ENCODE results near the gene FTH1. TPM values are rescaled to one million over a fixed set of nuclear protein-coding genes. Genes with fewer than 3 reads are reported as not detected.
"Not testable (repeated sequence)": the region's sequence is repeated elsewhere in the genome, so short reads cannot be mapped to it uniquely, and the experiment has no call there.

FTH1 gene
- total RNA-seq, 1 experiment from 2014 or later, result 463 TPM

DNA sequence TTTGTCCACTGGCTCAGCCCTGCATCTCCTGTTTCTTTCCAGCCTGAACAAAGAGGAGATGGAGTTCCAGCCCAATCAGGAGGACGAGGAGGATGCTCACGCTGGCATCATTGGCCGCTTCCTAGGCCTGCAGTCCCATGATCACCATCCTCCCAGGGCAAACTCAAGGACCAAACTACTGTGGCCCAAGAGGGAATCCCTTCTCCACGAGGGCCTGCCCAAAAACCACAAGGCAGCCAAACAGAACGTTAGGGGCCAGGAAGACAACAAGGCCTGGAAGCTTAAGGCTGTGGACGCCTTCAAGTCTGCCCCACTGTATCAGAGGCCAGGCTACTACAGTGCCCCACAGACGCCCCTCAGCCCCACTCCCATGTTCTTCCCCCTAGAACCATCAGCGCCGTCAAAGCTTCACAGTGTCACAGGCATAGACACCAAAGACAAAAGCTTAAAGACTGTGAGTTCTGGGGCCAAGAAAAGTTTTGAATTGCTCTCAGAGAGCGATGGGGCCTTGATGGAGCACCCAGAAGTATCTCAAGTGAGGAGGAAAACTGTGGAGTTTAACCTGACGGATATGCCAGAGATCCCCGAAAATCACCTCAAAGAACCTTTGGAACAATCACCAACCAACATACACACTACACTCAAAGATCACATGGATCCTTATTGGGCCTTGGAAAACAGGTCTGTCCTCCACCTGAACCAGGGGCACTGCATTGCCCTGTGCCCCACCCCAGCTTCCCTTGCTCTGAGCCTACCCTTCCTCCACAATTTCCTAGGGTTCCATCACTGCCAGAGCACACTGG is 5.0 kb downstream of the FTH1 start:
- Histone ChIP-seq H3K36me3 (replicated peaks; ENCODE audit: control insufficient read depth, insufficient read depth, low read length) (peaks cover 17% of the 10 kb centered on the region), H3K27me3 (ENCODE audit: control insufficient read depth, insufficient read depth, low read length) (no peaks in the 10 kb centered on the region), H3K4me3 (ENCODE audit: insufficient read depth, low read depth, low read length) (no peak overlapping the region)
- DNase-seq, result peak; percentile 19

DNA sequence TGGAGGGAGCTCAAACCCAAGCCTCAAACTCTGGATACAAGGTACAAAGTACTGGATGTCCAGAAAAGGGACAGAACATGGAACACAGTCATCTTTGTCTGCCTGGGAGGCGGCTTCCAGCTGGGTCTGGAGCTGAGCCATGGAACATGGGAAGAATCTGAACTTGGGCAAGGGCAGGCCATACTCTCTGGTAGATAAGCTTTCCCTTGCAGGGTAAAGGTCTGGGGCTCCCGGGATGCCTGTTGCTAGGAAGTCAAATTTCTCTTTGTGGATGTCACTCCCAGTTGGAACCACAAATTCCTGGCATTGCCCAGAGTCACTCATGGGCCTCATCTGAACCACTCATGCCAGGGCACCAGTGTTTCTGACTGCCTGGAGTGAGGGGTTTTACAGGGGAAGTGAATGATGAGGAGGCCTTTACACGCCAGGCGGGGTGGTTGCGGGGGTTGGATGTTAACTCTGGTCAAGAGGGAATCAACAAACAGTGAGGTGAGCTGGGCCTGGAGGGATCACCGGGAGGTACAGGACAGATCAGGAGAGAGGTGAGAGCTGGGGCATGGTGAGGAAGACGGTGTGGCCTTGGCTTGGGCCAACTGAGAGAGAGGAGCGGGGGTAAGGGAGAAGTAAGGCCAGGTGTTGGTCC is 5.7 kb downstream of the FTH1 start:
- DNase-seq, result peak; percentile 13
- no peak overlapping the region for H3K4me3 ChIP-seq (ENCODE audit: insufficient read depth, low read depth, low read length)
- H3K27me3 ChIP-seq (ENCODE audit: control insufficient read depth, insufficient read depth, low read length), result no peaks in the 10 kb centered on the region; the same call in 1 of the 2 replicates
- peaks cover 17% of the 10 kb centered on the region for H3K36me3 ChIP-seq (replicated peaks; ENCODE audit: control insufficient read depth, insufficient read depth, low read length)

DNA sequence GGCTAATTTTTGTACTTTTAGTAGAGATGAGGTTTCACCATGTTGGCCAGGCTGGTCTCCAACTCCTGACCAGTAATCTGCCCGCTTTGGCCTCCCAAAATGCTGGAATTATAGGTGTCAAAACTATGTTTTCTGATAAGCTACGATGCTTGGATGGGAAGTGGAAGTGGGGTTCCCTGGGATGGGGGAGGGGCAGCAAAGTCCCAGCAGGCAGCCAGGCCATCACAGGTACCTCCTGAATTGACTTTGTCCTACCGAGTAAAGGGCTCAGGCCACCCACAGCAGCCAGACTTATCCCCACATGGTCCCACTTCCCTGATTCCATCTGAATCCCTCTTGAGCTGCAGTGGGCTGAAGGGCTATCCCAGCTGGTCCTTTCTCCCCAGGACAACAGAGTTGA is 6.9 kb downstream of the FTH1 start:
- DNase-seq, result peak; percentile 14
- peaks cover 12% of the 10 kb centered on the region for H3K36me3 ChIP-seq (replicated peaks; ENCODE audit: control insufficient read depth, insufficient read depth, low read length)
- peaks cover 9% of the 10 kb centered on the region; the same call in 1 of the 2 replicates for H3K27me3 ChIP-seq (ENCODE audit: control insufficient read depth, insufficient read depth, low read length)
- H3K4me3 ChIP-seq (ENCODE audit: insufficient read depth, low read depth, low read length), result no peak overlapping the region

DNA sequence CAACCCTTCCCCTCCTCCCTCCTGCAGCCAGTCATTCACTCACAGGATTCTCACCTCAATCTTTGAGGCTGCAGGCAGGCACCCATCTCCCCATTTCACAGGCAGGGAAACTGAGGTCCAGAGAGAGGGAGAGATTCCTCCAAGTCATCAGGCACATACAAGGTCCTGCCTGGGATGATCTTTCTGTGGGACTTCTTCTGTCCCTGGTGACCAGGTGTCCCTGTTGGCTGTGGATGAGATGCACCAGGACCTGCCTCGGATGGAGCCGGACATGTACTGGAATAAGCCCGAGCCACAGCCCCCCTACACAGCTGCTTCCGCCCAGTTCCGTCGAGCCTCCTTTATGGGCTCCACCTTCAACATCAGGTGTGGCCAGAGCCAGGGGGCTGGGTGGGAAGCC is 7.8 kb downstream of the FTH1 start:
- peak; percentile 13 for DNase-seq

DNA sequence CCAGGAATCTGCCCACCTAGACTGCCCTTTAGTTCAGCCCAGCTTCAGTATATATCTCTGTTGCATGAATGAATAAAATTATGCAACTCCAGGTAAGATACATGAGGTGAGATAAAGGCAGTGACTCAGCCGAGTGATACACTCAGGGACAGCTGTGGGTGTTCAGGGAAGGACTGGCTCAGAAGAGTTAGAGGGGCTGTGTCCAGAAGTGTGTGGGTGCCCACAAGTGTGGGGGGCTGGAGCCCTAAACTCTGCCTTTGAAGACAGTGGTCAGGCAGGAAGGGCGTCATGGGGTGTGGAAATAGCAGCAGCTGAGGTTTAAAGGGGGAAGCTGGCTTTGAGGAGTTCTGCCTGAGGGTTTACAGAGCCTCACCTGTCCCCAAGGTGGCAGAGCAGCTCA is 8.3 kb downstream of the FTH1 start:
- Histone ChIP-seq H3K27me3 (ENCODE audit: control insufficient read depth, insufficient read depth, low read length) (peaks cover 20% of the 10 kb centered on the region), H3K36me3 (replicated peaks; ENCODE audit: control insufficient read depth, insufficient read depth, low read length) (peaks cover 2% of the 10 kb centered on the region; the same call in 1 of the 2 replicates), H3K4me3 (ENCODE audit: insufficient read depth, low read depth, low read length) (no peak overlapping the region)
- DNase-seq, result peak; percentile 37

More for the DNA sequence above, 7.8 kb downstream of the FTH1 start:
- Histone ChIP-seq H3K27me3 (ENCODE audit: control insufficient read depth, insufficient read depth, low read length) (peaks cover 17% of the 10 kb centered on the region), H3K4me3 (ENCODE audit: insufficient read depth, low read depth, low read length) (no peak overlapping the region), H3K36me3 (replicated peaks; ENCODE audit: control insufficient read depth, insufficient read depth, low read length) (peaks cover 4% of the 10 kb centered on the region)

DNA sequence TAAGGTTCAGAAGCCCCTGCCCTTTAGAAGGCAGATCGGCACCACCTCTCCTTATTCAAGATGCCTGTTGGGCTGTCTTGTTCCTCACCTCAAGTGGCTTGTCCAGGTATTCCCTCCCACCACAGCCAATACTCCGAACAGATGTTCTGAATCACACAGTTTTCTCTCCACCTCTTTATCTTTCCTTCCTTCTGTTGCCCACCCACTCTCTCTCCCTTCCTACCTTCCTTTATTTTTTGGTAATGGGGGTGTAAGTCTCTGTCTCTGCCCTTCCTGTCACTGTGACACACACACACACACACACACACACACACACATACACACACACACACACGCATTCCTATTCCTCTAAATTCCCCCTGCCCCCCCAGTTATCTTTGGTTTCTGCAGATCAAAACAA is 8.8 kb downstream of the FTH1 start:
- H3K36me3 ChIP-seq (replicated peaks; ENCODE audit: control insufficient read depth, insufficient read depth, low read length), result no peaks in the 10 kb centered on the region; the same call in 1 of the 2 replicates
- H3K27me3 ChIP-seq (ENCODE audit: control insufficient read depth, insufficient read depth, low read length), result peaks cover 20% of the 10 kb centered on the region
- H3K4me3 ChIP-seq (ENCODE audit: insufficient read depth, low read depth, low read length), result no peak overlapping the region
- DNase-seq, result peak; percentile 20

DNA sequence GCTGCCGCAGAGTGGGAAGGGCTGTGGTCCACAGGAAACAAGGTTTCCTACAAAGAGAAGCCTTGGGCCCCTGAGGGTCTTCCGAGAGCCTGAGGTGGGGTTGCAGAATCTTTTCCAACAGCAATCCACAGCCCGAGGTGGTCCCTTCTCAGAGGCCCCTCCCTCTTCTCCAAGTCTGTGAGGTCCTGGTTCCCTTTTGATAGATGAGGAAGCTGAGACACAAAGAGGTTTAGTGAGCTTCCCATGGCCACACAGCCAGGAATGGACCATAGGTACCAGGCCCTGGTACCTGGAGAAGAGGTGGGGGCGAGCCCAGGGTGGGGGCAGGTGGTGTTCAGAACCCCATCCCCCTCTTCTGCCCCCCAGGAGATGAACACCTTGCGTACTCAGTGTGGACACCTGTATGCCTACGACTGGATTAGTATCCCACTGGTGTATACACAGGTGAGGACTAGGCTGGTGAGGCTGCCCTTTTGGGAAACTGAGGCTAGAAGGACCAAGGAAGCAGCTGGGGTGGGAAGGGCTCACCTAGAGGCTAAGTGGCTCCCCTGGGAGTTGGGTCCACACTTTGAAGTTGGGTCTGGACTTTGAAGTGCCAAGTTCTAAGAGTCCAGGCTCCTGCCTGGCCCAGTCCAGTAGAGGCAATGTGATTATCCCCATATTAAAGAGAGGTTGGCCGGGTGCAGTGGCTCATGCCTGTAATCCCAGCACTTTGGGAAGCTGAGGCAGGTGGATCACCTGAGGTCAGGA is 10.2 kb downstream of the FTH1 start:
- DNase-seq, result peak; percentile 16
- Histone ChIP-seq H3K27me3 (ENCODE audit: control insufficient read depth, insufficient read depth, low read length) (peaks cover 20% of the 10 kb centered on the region), H3K4me3 (ENCODE audit: insufficient read depth, low read depth, low read length) (no peak overlapping the region), H3K36me3 (replicated peaks; ENCODE audit: control insufficient read depth, insufficient read depth, low read length) (no peaks in the 10 kb centered on the region; the same call in 1 of the 2 replicates)

DNA sequence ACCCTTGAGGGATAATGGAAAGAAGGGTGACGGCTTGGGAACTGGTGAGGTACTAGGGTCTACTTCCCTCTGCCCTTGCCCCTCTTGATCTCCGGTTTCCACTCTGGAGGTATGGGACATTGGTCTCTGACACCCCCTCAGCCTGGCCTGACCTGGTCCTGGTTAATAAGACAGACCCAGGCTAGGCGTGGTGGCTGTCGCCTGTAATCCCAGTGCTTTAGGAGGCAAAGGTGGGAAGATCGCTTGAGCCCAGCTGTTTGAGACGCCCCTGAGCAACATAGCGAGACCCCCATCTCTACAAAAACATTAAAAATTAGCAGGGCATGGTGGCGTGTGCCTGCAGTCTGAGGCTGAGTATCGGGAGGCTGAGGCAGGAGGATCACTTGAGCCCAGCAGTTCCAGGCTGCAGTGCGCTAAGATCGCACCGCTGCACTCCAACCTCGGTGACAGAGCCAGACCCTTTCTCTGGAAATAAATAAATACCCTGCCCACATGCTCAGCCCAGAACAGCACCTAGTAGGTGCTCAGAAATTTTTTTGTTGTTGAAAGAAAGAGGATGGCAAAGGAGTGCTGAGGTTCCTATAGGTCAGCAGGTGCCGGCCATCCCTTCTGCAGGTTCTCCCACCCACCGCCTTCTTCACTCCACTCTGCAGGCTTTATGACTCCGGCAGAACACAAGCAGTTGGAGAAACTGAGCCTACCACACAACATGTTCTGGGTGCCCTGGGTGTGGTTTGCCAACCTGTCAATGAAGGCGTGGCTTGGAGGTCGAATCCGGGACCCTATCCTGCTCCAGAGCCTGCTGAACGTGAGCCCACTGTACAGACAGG is 11.0 kb downstream of the FTH1 start:
- no peaks in the 10 kb centered on the region; the same call in 1 of the 2 replicates for H3K36me3 ChIP-seq (replicated peaks; ENCODE audit: control insufficient read depth, insufficient read depth, low read length)
- H3K4me3 ChIP-seq (ENCODE audit: insufficient read depth, low read depth, low read length), result no peak overlapping the region
- peaks cover 20% of the 10 kb centered on the region for H3K27me3 ChIP-seq (ENCODE audit: control insufficient read depth, insufficient read depth, low read length)
- DNase-seq, result peak; percentile 19

DNA sequence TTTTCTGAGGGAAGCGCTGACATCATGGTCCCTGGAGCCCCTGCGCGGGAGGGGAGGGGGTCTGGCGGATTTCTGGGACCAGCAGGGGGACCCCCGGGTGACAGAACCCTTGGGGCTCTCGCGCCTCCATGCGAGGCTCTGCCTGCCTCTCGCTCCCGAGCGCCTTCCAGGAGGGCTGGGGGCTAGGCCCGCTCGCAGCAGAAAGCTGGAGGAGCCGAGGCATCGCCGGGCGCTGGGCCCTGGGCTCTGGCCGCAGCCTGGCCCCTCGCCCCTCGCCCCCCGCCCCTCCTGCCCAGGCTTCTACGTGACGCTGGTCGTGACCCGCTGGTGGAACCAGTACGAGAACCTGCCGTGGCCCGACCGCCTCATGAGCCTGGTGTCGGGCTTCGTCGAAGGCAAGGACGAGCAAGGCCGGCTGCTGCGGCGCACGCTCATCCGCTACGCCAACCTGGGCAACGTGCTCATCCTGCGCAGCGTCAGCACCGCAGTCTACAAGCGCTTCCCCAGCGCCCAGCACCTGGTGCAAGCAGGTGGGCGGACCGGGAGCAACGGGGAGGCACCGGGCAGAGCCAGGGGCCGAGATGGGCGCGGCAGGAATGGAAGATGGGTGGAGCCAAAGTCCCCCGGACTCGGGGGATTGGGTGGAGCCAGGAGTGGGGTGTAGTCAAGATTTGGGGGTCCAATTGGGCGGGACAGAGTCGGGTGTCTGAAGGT is 11.9 kb downstream of the FTH1 start:
- H3K36me3 ChIP-seq (replicated peaks; ENCODE audit: control insufficient read depth, insufficient read depth, low read length), result no peaks in the 10 kb centered on the region
- peak; percentile 94 for DNase-seq
- peak overlapping the region; percentile 40 for H3K4me3 ChIP-seq (ENCODE audit: insufficient read depth, low read depth, low read length)
- H3K27me3 ChIP-seq (ENCODE audit: control insufficient read depth, insufficient read depth, low read length), result peaks cover 20% of the 10 kb centered on the region

DNA sequence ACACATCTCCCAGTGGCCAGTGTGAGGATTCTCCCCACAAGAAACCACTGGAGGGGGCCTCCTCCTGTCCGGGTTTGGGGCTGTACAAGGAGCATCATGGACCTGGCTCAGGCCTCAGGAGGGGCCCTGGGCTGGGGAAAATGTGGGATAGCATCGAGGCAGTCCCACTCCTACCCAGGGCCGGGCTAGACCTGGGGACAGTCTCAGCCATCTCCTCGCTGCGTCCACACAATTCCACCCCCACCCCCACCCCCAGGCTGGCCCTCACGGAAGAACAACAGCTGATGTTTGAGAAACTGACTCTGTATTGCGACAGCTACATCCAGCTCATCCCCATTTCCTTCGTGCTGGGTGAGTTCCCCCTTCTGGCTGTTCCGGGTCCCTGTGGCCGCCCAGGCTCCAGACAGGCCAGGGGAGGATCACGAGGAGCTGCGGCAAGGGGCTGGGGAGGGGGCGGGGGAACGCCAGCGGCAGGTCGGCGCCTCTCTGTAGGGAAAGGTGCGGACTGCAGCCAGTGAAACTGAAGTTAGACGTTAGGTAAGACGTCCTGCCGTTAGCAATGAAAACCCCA is 12.5 kb downstream of the FTH1 start:
- H3K27me3 ChIP-seq (ENCODE audit: control insufficient read depth, insufficient read depth, low read length), result peaks cover 20% of the 10 kb centered on the region
- no peaks in the 10 kb centered on the region for H3K36me3 ChIP-seq (replicated peaks; ENCODE audit: control insufficient read depth, insufficient read depth, low read length)
- peak overlapping the region; percentile 40 for H3K4me3 ChIP-seq (ENCODE audit: insufficient read depth, low read depth, low read length)
- DNase-seq, result peak; percentile 94

DNA sequence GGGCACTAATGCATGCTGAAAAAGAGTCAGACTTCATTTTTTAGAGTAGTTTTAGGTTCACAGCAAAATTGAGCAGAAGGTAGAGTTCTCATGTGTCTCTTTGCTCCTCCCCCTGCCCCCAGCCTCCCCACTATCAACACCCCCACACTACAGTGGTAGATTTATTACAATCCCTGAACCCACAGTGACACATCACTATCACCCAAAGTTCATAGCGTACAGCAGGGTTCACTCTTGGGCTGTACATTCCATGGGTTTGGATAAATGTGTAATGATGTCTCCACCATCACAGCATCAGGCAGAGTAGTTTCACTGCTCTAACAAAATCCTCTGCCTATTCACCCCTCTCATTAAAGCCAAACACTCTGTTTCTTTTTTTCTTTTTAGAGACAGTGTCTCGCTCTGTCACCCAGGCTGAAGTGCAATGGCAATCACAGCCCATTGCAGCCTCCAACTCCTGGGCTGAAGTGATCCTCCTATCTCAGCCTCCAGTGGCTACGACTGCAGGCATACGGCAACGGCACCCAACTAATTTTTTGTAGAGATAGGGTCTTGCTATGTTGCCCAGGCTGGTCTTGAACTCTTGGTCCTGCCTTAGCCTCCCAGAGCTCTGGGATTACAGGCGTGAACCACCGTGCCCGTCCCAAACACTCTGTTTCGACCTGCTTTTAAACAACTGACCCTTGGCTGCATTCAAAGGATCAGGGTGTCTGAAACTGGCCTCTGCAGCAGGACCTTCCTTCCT is 13.2 kb downstream of the FTH1 start:
- DNase-seq, result no peak
- H3K4me3 ChIP-seq (ENCODE audit: insufficient read depth, low read depth, low read length), result no peak overlapping the region
- H3K27me3 ChIP-seq (ENCODE audit: control insufficient read depth, insufficient read depth, low read length), result peaks cover 20% of the 10 kb centered on the region
- H3K36me3 ChIP-seq (replicated peaks; ENCODE audit: control insufficient read depth, insufficient read depth, low read length), result no peaks in the 10 kb centered on the region

DNA sequence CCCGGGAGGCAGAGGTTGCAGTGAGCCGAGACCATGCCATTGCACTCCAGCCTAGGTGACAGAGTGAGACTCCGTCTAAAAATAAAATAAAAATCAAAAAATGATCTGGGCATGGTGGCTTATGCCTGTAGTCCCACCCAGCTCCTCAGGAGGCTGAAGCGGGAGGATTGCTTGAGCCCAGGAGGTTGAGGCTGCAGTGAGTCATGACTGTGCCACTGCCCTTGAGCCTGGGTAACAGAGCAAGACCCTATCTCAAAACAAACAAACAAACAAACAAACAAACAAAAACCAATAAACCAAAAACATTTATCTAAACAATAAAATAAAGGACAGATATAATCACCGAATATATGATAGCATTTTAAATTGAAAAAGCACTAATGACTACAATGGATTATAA is 13.8 kb downstream of the FTH1 start:
- peaks cover 20% of the 10 kb centered on the region for H3K27me3 ChIP-seq (ENCODE audit: control insufficient read depth, insufficient read depth, low read length)
- H3K4me3 ChIP-seq (ENCODE audit: insufficient read depth, low read depth, low read length); DNase-seq; H3K36me3 ChIP-seq (replicated peaks; ENCODE audit: control insufficient read depth, insufficient read depth, low read length): not testable (repeated sequence)

DNA sequence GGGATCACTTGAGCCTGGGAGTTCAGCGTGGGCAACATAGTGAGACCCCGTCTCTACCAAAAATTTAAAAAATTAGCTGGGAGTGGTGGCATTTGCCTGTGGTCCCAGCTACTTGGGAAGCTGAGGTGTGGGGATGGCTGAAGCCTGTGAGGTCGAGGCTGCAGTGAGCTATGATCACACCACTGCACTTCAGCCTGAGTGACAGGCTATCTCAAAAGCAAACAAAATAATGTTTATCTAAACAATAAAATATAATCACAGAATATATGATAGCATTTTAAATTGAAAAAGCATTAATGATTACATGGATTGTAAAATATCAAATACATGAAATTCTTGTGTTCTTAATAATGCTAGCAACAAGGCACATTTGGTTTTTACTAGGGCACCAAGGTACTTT is 14.6 kb downstream of the FTH1 start:
- Histone ChIP-seq H3K4me3 (ENCODE audit: insufficient read depth, low read depth, low read length) (no peak overlapping the region), H3K27me3 (ENCODE audit: control insufficient read depth, insufficient read depth, low read length) (peaks cover 20% of the 10 kb centered on the region), H3K36me3 (replicated peaks; ENCODE audit: control insufficient read depth, insufficient read depth, low read length) (no peaks in the 10 kb centered on the region)
- DNase-seq, result no peak
